B cell (primary cell): Measurements from ENCODE around the gene C9orf43. TPM values are rescaled to one million over a fixed set of nuclear protein-coding genes. Genes with fewer than 3 reads are reported as not detected.

Experiments
- ATAC-seq: fragments of 200-7000 bp; cut with Tn5 transposase; one replicate; pipeline ENCODE4 v1.10.0; 2021; ENCODE audit warnings: low read depth, mild to moderate bottlenecking, moderate number of reproducible peaks, moderate library complexity
- CTCF ChIA-PET: fragments of 350-600 bp; sonication (Branson Sonifier 250); formaldehyde crosslinking; loops from one replicate; lab custom pipeline; 2021; ENCODE audit warnings: antibody characterized with exemption, inconsistent platforms; lab: Charles Lee
- POLR2A ChIA-PET: fragments of 350-600 bp; sonication (Branson Sonifier 250); formaldehyde crosslinking; loops from one replicate; lab custom pipeline; 2021; ENCODE audit warnings: antibody characterized with exemption; lab: Charles Lee
- DNase-seq: peaks from one replicate; pipeline ENCODE4 v3.0.0; 2013
- H2AFZ ChIP-seq: 2 replicates; pipeline ENCODE4 v1.6.1; 2012; ENCODE audit warnings: mild to moderate bottlenecking, low read depth, low read length; ENCODE audit not compliant: insufficient read depth, poor library complexity, severe bottlenecking
- H3K27ac ChIP-seq, 2 donors: 1 replicate in 1 of 2; 2 replicates in 1 of 2; pipeline ENCODE4 v1.5.1; 2012 to 2013; ENCODE audit warnings: low read length in 2 of 2, mild to moderate bottlenecking in 2 of 2, moderate library complexity in 1 of 2
- H3K27me3 ChIP-seq, 4 experiments: fragments of 200-600 bp in 1 of 4; sonication (generic) in 1 of 4; replicated peaks in 1 of 4; 1 replicate in 2 of 4; 2 replicates in 2 of 4; pipeline versions ENCODE4 v1.6.1 to v1.7.0; 2013 to 2016; ENCODE audit warnings: low read length in 3 of 4, mild to moderate bottlenecking in 2 of 4, mixed read lengths in 1 of 4, moderate library complexity in 1 of 4; ENCODE audit not compliant: insufficient read depth in 4 of 4, control insufficient read depth in 3 of 4; ENCODE audit errors: control extremely low read depth in 1 of 4
- H3K36me3 ChIP-seq, 2 experiments: replicated peaks in 1 of 2; 1 replicate in 1 of 2; 2 replicates in 1 of 2; pipeline versions ENCODE4 v1.6.1 to v1.7.1; 2013; ENCODE audit warnings: low read length in 1 of 2; ENCODE audit not compliant: insufficient read depth in 2 of 2, control insufficient read depth in 1 of 2; ENCODE audit errors: control extremely low read depth in 1 of 2, extremely low read depth in 1 of 2
- H3K4me1 ChIP-seq, 2 donors: fragments of 200-600 bp in 1 of 2; sonication (generic) in 1 of 2; 1 replicate in 1 of 2; 2 replicates in 1 of 2; pipeline versions ENCODE4 v1.5.1 to v1.6.1; 2013 to 2017; ENCODE audit warnings: low read length in 2 of 2; ENCODE audit not compliant: control insufficient read depth in 2 of 2, insufficient read depth in 2 of 2
- H3K4me2 ChIP-seq: replicated peaks from 2 replicates; pipeline ENCODE3; 2012; ENCODE audit warnings: mild to moderate bottlenecking, low read depth, low read length; ENCODE audit not compliant: poor library complexity, severe bottlenecking
- H3K4me3 ChIP-seq, 5 experiments: fragments of 200-600 bp in 1 of 5; sonication (generic) in 1 of 5; 1 replicate in 3 of 5; 2 replicates in 2 of 5; pipeline versions ENCODE4 v1.5.1 to v1.7.0; 2011 to 2016; ENCODE audit warnings: low read length in 4 of 5, mild to moderate bottlenecking in 4 of 5, low read depth in 2 of 5, control low read depth in 1 of 5, moderate library complexity in 1 of 5; ENCODE audit not compliant: insufficient read depth in 1 of 5; ENCODE audit errors: control extremely low read depth in 1 of 5, extremely low read depth in 1 of 5
- H3K79me2 ChIP-seq: fragments of 200-600 bp; sonication (generic); one replicate; pipeline ENCODE4 v1.6.0; 2016; ENCODE audit warnings: low read length; ENCODE audit not compliant: control insufficient read depth, insufficient read depth
- H3K9ac ChIP-seq: fragments of 200-600 bp; sonication (generic); 2 replicates; pipeline ENCODE4 v1.6.1; 2017; ENCODE audit warnings: mild to moderate bottlenecking, low read length, moderate library complexity
- H3K9me3 ChIP-seq, 3 donors: one replicate each; pipeline versions ENCODE4 v1.6.1 to v1.7.1; 2013; ENCODE audit warnings: low read length in 2 of 3; ENCODE audit not compliant: control insufficient read depth in 2 of 3, insufficient read depth in 1 of 3; ENCODE audit errors: control extremely low read depth in 1 of 3
- H4K20me1 ChIP-seq: 2 replicates; pipeline ENCODE4 v1.6.0; 2012; ENCODE audit warnings: mild to moderate bottlenecking, low read length; ENCODE audit not compliant: insufficient read depth, control insufficient read depth, poor library complexity, severe bottlenecking
- H3K27ac Mint-ChIP-seq: one replicate; pipeline ENCODE4 v1.8.0; 2021; ENCODE audit warnings: mixed read lengths
- H3K27me3 Mint-ChIP-seq: one replicate; pipeline ENCODE4 v1.8.0; 2021; ENCODE audit warnings: mixed read lengths
- H3K4me1 Mint-ChIP-seq: one replicate; pipeline ENCODE4 v1.8.0; 2021; ENCODE audit warnings: mixed read lengths
- H3K4me3 Mint-ChIP-seq: one replicate; pipeline ENCODE4 v1.8.0; 2021; ENCODE audit warnings: mixed read lengths
- H3K9me3 Mint-ChIP-seq: one replicate; pipeline ENCODE4 v1.8.0; 2022; ENCODE audit warnings: mixed read lengths; ENCODE audit not compliant: insufficient read depth
- EZH2 ChIP-seq: IDR thresholded peaks from 2 replicates; pipeline ENCODE4 v1.6.1; 2012; ENCODE audit warnings: borderline replicate concordance, low read depth, mild to moderate bottlenecking, moderate library complexity, low read length; ENCODE audit not compliant: insufficient read depth, poor library complexity, severe bottlenecking
- WGBS: methylation state at CpG from one replicate; pipeline ENCODE4 v1.1.5; 2013; ENCODE audit warnings: missing lambda C conversion rate; ENCODE audit not compliant: insufficient coverage; 5-methylcytosine and 5-hydroxymethylcytosine counted together
- intact Hi-C: fragments of 100-400 bp; cut with micrococcal nuclease; formaldehyde crosslinking; loops from one replicate; pipeline ENCODE4 v1.10.0; 2022
- polyA plus RNA-seq: library from polyadenylated mRNA; depleted of rRNA; stranded (reverse); fragments of >200 nt; gene quantifications from 2 replicates; pipeline ENCODE4 v1.2.3, GENCODE V29; 2012
- total RNA-seq, 2 donors: library from RNA; stranded (reverse); fragments of 120-200 nt in 1 of 2; gene quantifications; 1 replicate in 1 of 2; 2 replicates in 1 of 2; pipeline versions ENCODE4 v1.2.3 to v1.2.4, GENCODE V29; 2013 to 2022
- TF ChIP-seq, protein P1 (sequence below): fragments of 200-600 bp; IDR thresholded peaks from one replicate; pipeline ENCODE4 v1.8.0; 2022; ENCODE audit warnings: antibody characterized with exemption, mild to moderate bottlenecking

Gene C9orf43
- total and polyA plus RNA-seq, 2 donors (not counting 1 experiment from before 2014, with no cell fraction given): 0.57 to 1.7 TPM

DNA sequence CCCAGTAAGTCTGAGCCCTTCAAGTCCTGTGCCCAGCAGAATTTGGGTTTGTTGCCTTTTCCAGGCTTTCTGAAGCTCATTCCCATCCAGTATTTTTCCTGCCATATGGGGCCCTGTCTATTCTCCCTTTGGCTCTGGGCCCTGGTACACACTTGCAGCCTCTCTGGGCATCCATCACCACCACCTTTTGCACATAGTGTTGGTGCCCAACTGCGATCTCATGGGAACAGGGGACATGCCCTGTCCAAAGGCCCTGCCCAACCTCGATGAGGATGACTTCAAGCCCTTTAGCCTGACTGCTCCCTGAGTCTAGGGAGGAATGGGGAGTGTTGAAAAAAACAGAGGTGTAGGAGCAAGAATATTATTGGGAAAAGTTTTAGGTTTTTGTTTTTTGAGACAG is 64.5 kb downstream of the C9orf43 start:
- no peak overlapping the region for H3K27ac Mint-ChIP-seq
- Histone ChIP-seq H3K27me3 (no peaks in the 10 kb centered on the region), H3K4me1 (no peaks in the 10 kb centered on the region), H2AFZ (no peak overlapping the region), H3K9me3 (no peaks in the 10 kb centered on the region), H3K27ac (no peak overlapping the region), H4K20me1 (no peaks in the 10 kb centered on the region), H3K36me3 (no peaks in the 10 kb centered on the region), H3K79me2 (no peaks in the 10 kb centered on the region), H3K9ac (no peak overlapping the region), H3K4me3 (no peak overlapping the region), H3K4me2 (no peak overlapping the region)
- no peak overlapping the region for H3K4me3 Mint-ChIP-seq
- ATAC-seq (no peak), DNase-seq (no peak)
- WGBS: 100% methylated on average over 2 of the region's 2 CpGs
- intact Hi-C loops: no loop called here
- H3K9me3 Mint-ChIP-seq: no peaks in the 10 kb centered on the region
- peaks cover 19% of the 10 kb centered on the region for H3K27me3 Mint-ChIP-seq
- TF ChIP-seq EZH2: no peak
- TF ChIP-seq, protein P1, sequence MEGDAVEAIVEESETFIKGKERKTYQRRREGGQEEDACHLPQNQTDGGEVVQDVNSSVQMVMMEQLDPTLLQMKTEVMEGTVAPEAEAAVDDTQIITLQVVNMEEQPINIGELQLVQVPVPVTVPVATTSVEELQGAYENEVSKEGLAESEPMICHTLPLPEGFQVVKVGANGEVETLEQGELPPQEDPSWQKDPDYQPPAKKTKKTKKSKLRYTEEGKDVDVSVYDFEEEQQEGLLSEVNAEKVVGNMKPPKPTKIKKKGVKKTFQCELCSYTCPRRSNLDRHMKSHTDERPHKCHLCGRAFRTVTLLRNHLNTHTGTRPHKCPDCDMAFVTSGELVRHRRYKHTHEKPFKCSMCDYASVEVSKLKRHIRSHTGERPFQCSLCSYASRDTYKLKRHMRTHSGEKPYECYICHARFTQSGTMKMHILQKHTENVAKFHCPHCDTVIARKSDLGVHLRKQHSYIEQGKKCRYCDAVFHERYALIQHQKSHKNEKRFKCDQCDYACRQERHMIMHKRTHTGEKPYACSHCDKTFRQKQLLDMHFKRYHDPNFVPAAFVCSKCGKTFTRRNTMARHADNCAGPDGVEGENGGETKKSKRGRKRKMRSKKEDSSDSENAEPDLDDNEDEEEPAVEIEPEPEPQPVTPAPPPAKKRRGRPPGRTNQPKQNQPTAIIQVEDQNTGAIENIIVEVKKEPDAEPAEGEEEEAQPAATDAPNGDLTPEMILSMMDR: no peak
- no peaks in the 10 kb centered on the region for H3K4me1 Mint-ChIP-seq
- CTCF ChIA-PET: no interaction called here
- POLR2A ChIA-PET: no interaction called here

DNA sequence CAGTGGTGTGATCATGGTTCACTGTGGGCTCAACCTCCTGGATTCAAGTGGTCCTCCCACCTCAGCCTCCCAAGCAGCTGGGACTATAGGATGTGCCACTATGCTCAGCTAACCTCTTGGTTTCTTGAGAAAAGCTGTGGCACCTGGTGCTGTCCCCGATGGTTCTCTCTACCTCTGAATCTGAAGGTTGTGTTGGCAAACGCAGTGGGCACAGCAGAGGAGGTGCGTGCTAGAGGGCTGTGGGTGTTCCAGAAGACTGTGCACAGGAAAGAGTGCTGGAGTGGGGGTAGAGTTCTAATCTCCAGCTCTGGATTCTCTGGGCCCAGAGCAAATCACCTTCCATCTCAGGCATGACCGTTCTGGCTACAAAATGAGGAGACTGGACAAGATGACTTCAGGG is 65.4 kb downstream of the C9orf43 start:
- intact Hi-C loops: no loop called here
- Histone ChIP-seq H2AFZ (no peak overlapping the region), H3K4me2 (no peak overlapping the region), H3K36me3 (no peaks in the 10 kb centered on the region), H3K79me2 (no peaks in the 10 kb centered on the region), H3K4me1 (no peaks in the 10 kb centered on the region), H3K4me3 (no peak overlapping the region), H3K9me3 (no peaks in the 10 kb centered on the region), H3K9ac (no peak overlapping the region), H3K27me3 (no peaks in the 10 kb centered on the region), H4K20me1 (no peaks in the 10 kb centered on the region), H3K27ac (no peak overlapping the region)
- no peak overlapping the region for H3K27ac Mint-ChIP-seq
- POLR2A ChIA-PET: no interaction called here
- DNase-seq (no peak), ATAC-seq (no peak)
- H3K4me3 Mint-ChIP-seq: no peak overlapping the region
- peaks cover 19% of the 10 kb centered on the region for H3K27me3 Mint-ChIP-seq
- 89% methylated on average over 4 of the region's 4 CpGs for WGBS
- H3K4me1 Mint-ChIP-seq: no peaks in the 10 kb centered on the region
- TF ChIP-seq, protein P1: no peak
- TF ChIP-seq EZH2: no peak
- no peaks in the 10 kb centered on the region for H3K9me3 Mint-ChIP-seq
- CTCF ChIA-PET: no interaction called here
